HepG2 (cell line): ENCODE results near the gene RSAD1. TPM values are rescaled to one million over a fixed set of nuclear protein-coding genes. Genes with fewer than 3 reads are reported as not detected.

Source experiments
- ATAC-seq: fragments of 200-7000 bp; cut with Tn5 transposase; 3 replicates; pipeline ENCODE4 v1.9.1; 2020; ENCODE audit warnings: mild to moderate bottlenecking, moderate library complexity
- BruUV-seq: library from RNA; stranded (reverse); fragments of 400-500 nt; replicated peaks from 2 replicates; lab custom pipeline; 2021; lab: Mats Ljungman, UMichigan
- CTCF ChIA-PET: fragments of 300-600 bp; formaldehyde crosslinking; extraction: SDS; loops from one replicate; lab custom pipeline; 2021; ENCODE audit warnings: low total read pairs, inconsistent platforms, low intra/inter-chr PET ratio; lab: Yijun Ruan, JAX
- POLR2A ChIA-PET: fragments of 350-600 bp; sonication (Branson Sonifier 250); formaldehyde crosslinking; loops from one replicate; lab custom pipeline; 2020; ENCODE audit warnings: antibody characterized with exemption, inconsistent platforms; lab: Yijun Ruan, JAX
- DNase-seq: peaks from one replicate; pipeline ENCODE4 v3.0.0-alpha.2; 2015; ENCODE audit warnings: low spot score
- FAIRE-seq: peaks from 3 replicates; lab custom pipeline; 2011; peaks lifted over from hg19 to GRCh38; lab: Jason Lieb, UNC
- H2AFZ ChIP-seq: one replicate; pipeline ENCODE4 v1.6.1; 2011; ENCODE audit warnings: low read length, inconsistent platforms
- H3K27ac ChIP-seq: fragments of 300-600 bp; 3 replicates; pipeline ENCODE4 v1.8.0; 2011; ENCODE audit warnings: mixed run types, mild to moderate bottlenecking, mixed read lengths, low read length, inconsistent platforms; ENCODE audit not compliant: insufficient read depth; ENCODE audit errors: extremely low read length
- H3K27me3 ChIP-seq, 2 experiments: fragments of 200-600 bp in 1 of 2; 2 replicates in 1 of 2; 3 replicates in 1 of 2; pipeline versions ENCODE4 v1.6.0 to v1.8.0; 2011; ENCODE audit warnings: low read length in 2 of 2, mild to moderate bottlenecking in 2 of 2, moderate library complexity in 2 of 2, inconsistent platforms in 1 of 2; ENCODE audit not compliant: insufficient read depth in 2 of 2, control insufficient read depth in 1 of 2
- H3K36me3 ChIP-seq, 2 experiments: fragments of 200-600 bp in 1 of 2; replicated peaks in 1 of 2; 2 replicates in 1 of 2; 3 replicates in 1 of 2; pipeline versions ENCODE4 v1.5.1 to v1.8.0; 2011; ENCODE audit warnings: low read length in 2 of 2, inconsistent platforms in 1 of 2; ENCODE audit not compliant: insufficient read depth in 2 of 2, control insufficient read depth in 1 of 2
- H3K4me1 ChIP-seq: 2 replicates; pipeline ENCODE4 v1.5.1; 2012; ENCODE audit warnings: low read length, inconsistent platforms; ENCODE audit not compliant: insufficient read depth
- H3K4me2 ChIP-seq: 2 replicates; pipeline ENCODE4 v1.6.0; 2011; ENCODE audit warnings: low read depth, low read length, inconsistent platforms
- H3K4me3 ChIP-seq, 3 experiments: fragments of 200-600 bp in 1 of 3; sonication (generic), shearing (Covaris generic) in 1 of 3; replicated peaks in 1 of 3; 2 replicates each; pipeline ENCODE4 v1.5.1; 2011 to 2016; ENCODE audit warnings: low read length in 3 of 3, inconsistent platforms in 2 of 3, low read depth in 2 of 3, mild to moderate bottlenecking in 2 of 3, control low read depth in 1 of 3, mixed read lengths in 1 of 3; ENCODE audit not compliant: insufficient read depth in 1 of 3
- H3K79me2 ChIP-seq: one replicate; pipeline ENCODE4 v1.6.1; 2011; ENCODE audit warnings: low read length, inconsistent platforms; ENCODE audit not compliant: insufficient read depth
- H3K9ac ChIP-seq: 2 replicates; pipeline ENCODE4 v1.6.0; 2011; ENCODE audit warnings: mild to moderate bottlenecking, low read depth, low read length, inconsistent platforms; ENCODE audit not compliant: insufficient read depth
- H3K9me3 ChIP-seq: 2 replicates; pipeline ENCODE4 v1.5.1; 2012; ENCODE audit warnings: mild to moderate bottlenecking, low read length
- H4K20me1 ChIP-seq: 2 replicates; pipeline ENCODE4 v1.6.0; 2011; ENCODE audit warnings: inconsistent platforms, mild to moderate bottlenecking, low read length, moderate library complexity; ENCODE audit not compliant: insufficient read depth
- AFF4 ChIP-seq: sonication (generic); formaldehyde crosslinking; IDR thresholded peaks from 2 replicates; pipeline ENCODE4 v1.4.0; 2020; ENCODE audit warnings: missing genetic modification reagents
- CAMTA2 ChIP-seq: sonication (generic); formaldehyde crosslinking; IDR thresholded peaks from 2 replicates; pipeline ENCODE4 v1.4.0; 2020; ENCODE audit warnings: mild to moderate bottlenecking, missing genetic modification reagents, borderline replicate concordance
- GPBP1L1 ChIP-seq: sonication (generic); formaldehyde crosslinking; IDR thresholded peaks from 2 replicates; pipeline ENCODE4 v1.5.0; 2020; ENCODE audit warnings: mild to moderate bottlenecking, missing genetic modification reagents
- HIVEP1 ChIP-seq: sonication (generic); formaldehyde crosslinking; IDR thresholded peaks from 2 replicates; pipeline ENCODE4 v1.4.0; 2020; ENCODE audit warnings: mild to moderate bottlenecking, missing genetic modification reagents
- KAT8 ChIP-seq: IDR thresholded peaks from 2 replicates; pipeline ENCODE4 v1.6.1; 2016; ENCODE audit warnings: missing genetic modification reagents, missing compliant biosample characterization
- MXD1 ChIP-seq: sonication (generic); formaldehyde crosslinking; IDR thresholded peaks from 2 replicates; pipeline ENCODE4 v1.4.0; 2020; ENCODE audit warnings: mild to moderate bottlenecking, missing genetic modification reagents
- SIN3A ChIP-seq: IDR thresholded peaks from 2 replicates; pipeline ENCODE4 v1.6.1; 2011; ENCODE audit warnings: low read depth, mild to moderate bottlenecking, control low read depth, low read length, borderline replicate concordance
- ZBTB7B ChIP-seq: sonication (generic); formaldehyde crosslinking; IDR thresholded peaks from 2 replicates; pipeline ENCODE4 v1.4.0; 2020; ENCODE audit warnings: missing genetic modification reagents
- ZFAT ChIP-seq: sonication (generic); formaldehyde crosslinking; conservative IDR thresholded peaks from 2 replicates; pipeline ENCODE4 v1.8.1; 2023; ENCODE audit warnings: missing genetic modification reagents, inconsistent platforms
- ZNF367 ChIP-seq: sonication (generic); formaldehyde crosslinking; IDR thresholded peaks from 2 replicates; pipeline ENCODE4 v1.4.0; 2020; ENCODE audit warnings: missing genetic modification reagents, borderline replicate concordance
- ZNF501 ChIP-seq: sonication (generic); formaldehyde crosslinking; IDR thresholded peaks from 2 replicates; pipeline ENCODE4 v1.5.1; 2020; ENCODE audit warnings: mild to moderate bottlenecking, moderate library complexity, missing genetic modification reagents
- ZNF747 ChIP-seq: sonication (generic); formaldehyde crosslinking; IDR thresholded peaks from 2 replicates; pipeline ENCODE4 v1.8.1; 2023; ENCODE audit warnings: missing genetic modification reagents, mild to moderate bottlenecking, borderline replicate concordance
- WGBS: methylation state at CpG from one replicate; pipeline ENCODE4 v1.1.6; 2017; ENCODE audit warnings: low lambda C conversion rate; 5-methylcytosine and 5-hydroxymethylcytosine counted together
- in situ Hi-C: cut with HindIII; loops from 2 replicates; pipeline ENCODE4 v1.10.0; 2017; ENCODE audit warnings: low pct_unique_long_range_greater_than_20kb; ENCODE audit not compliant: extremely low pct_ligation_motif_present
- intact Hi-C: fragments of 100-400 bp; cut with micrococcal nuclease; formaldehyde crosslinking; loops from one replicate; pipeline ENCODE4 v1.10.0; 2022; ENCODE audit not compliant: unreplicated experiment
- polyA plus RNA-seq, 8 experiments: library from polyadenylated mRNA; depleted of rRNA in 3 of 8; stranded (reverse) in 7 of 8; unstranded in 1 of 8; fragments of >200 nt; fragmentation: Illumina TruSeq in 4 of 8; extraction: Trizol in 4 of 8; gene quantifications; 2 replicates each; pipeline versions ENCODE4 v1.2.1 to v1.2.3, GENCODE V29; 2011 to 2016; ENCODE audit warnings: low read depth in 4 of 8, missing spikeins in 1 of 8, mixed read lengths in 1 of 8; ENCODE audit not compliant: insufficient read depth in 1 of 8
- total RNA-seq, 5 experiments: library from RNA; depleted of rRNA; stranded (reverse); fragments of >200 nt; fragmentation: Illumina TruSeq; extraction: Trizol; gene quantifications; 2 replicates each; pipeline ENCODE4 v1.2.3, GENCODE V29; 2016; ENCODE audit warnings: low read depth in 1 of 5
- TF ChIP-seq, protein P1 (sequence below): sonication (generic); formaldehyde crosslinking; conservative IDR thresholded peaks from 2 replicates; pipeline ENCODE4 v1.4.0; 2020; ENCODE audit warnings: missing genetic modification reagents

RSAD1 gene
- total and polyA plus RNA-seq, 2 of the 13 experiments (the other 11 are each of a cell fraction or from before 2014, with no cell fraction given) = 22.7 to 27.7 TPM

GRCh38 chr17:50505591-50506130 is 27.0 kb downstream of the RSAD1 start:
- Histone ChIP-seq H3K27ac (no peak overlapping the region), H3K9ac (no peak overlapping the region), H3K36me3 (no peaks in the 10 kb centered on the region), H3K4me3 (peak overlapping the region in 2 of 3 experiments; percentile 11 to 40; a peak in 3 of 6 replicates), H3K4me1 (peaks cover 49% of the 10 kb centered on the region), H4K20me1 (no peaks in the 10 kb centered on the region), H3K4me2 (peak overlapping the region; percentile 58), H3K27me3 (no peaks in the 10 kb centered on the region; a peak in 3 of 5 replicates), H3K9me3 (no peaks in the 10 kb centered on the region), H2AFZ (peak overlapping the region; percentile 28), H3K79me2 (no peaks in the 10 kb centered on the region)
- ATAC-seq (peak; percentile 28; the same call in 2 of the 3 replicates), DNase-seq (no peak), FAIRE-seq (peak; percentile 8)
- CTCF ChIA-PET = no interaction called here
- intact Hi-C loops (no loop called here), in situ Hi-C loops (no loop called here)
- 8% methylated on average over 7 of the region's 7 CpGs for WGBS
- BruUV-seq = no TSS peak
- no peak for TF ChIP-seq GPBP1L1 (CRISPR knock-in tag)
- TF ChIP-seq ZNF367 (CRISPR knock-in tag) = no peak
- 0 out of 2 replicates have a peak, but pooled peaks have one; percentile 16 for TF ChIP-seq ZNF501 (CRISPR knock-in tag)
- TF ChIP-seq MXD1 (CRISPR knock-in tag) = 0 out of 2 replicates have a peak, but pooled peaks have one; percentile 24
- 0 out of 2 replicates have a peak, but pooled peaks have one; percentile 33 for TF ChIP-seq CAMTA2
- TF ChIP-seq HIVEP1 (CRISPR knock-in tag) = peak; percentile 59; the same call in 1 of the 2 replicates
- TF ChIP-seq KAT8 (CRISPR knock-in tag) = no peak
- 0 out of 2 replicates have a peak, but pooled peaks have one; percentile 32 for TF ChIP-seq ZBTB7B (CRISPR knock-in tag)
- TF ChIP-seq SIN3A = no peak
- TF ChIP-seq ZNF747 = no peak
- no peak for TF ChIP-seq AFF4 (CRISPR knock-in tag)
- no peak for TF ChIP-seq ZFAT (CRISPR knock-in tag)
- TF ChIP-seq, protein P1, sequence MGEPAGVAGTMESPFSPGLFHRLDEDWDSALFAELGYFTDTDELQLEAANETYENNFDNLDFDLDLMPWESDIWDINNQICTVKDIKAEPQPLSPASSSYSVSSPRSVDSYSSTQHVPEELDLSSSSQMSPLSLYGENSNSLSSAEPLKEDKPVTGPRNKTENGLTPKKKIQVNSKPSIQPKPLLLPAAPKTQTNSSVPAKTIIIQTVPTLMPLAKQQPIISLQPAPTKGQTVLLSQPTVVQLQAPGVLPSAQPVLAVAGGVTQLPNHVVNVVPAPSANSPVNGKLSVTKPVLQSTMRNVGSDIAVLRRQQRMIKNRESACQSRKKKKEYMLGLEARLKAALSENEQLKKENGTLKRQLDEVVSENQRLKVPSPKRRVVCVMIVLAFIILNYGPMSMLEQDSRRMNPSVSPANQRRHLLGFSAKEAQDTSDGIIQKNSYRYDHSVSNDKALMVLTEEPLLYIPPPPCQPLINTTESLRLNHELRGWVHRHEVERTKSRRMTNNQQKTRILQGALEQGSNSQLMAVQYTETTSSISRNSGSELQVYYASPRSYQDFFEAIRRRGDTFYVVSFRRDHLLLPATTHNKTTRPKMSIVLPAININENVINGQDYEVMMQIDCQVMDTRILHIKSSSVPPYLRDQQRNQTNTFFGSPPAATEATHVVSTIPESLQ (CRISPR knock-in tag) = no peak
- POLR2A ChIA-PET = interaction anchor here (0.9 to 3.4 kb wide), 7 partner anchors 14 to 214 kb away, joined by 3 to 13 read pairs (median 6); partner anchors contain the start of gene LUC7L3
